ENCODE results near the gene RAB5A. TPM values are rescaled to one million over a fixed set of nuclear protein-coding genes. Genes with fewer than 3 reads are reported as not detected.
A peak's percentile ranks its signal among the peaks of the same experiment; 100 is the strongest.
"Not testable (repeated sequence)": the region's sequence is repeated elsewhere in the genome, so short reads cannot be mapped to it uniquely, and the experiment has no call there.

The RAB5A gene, protein sequence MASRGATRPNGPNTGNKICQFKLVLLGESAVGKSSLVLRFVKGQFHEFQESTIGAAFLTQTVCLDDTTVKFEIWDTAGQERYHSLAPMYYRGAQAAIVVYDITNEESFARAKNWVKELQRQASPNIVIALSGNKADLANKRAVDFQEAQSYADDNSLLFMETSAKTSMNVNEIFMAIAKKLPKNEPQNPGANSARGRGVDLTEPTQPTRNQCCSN
- 150 TPM for total RNA-seq

DNA sequence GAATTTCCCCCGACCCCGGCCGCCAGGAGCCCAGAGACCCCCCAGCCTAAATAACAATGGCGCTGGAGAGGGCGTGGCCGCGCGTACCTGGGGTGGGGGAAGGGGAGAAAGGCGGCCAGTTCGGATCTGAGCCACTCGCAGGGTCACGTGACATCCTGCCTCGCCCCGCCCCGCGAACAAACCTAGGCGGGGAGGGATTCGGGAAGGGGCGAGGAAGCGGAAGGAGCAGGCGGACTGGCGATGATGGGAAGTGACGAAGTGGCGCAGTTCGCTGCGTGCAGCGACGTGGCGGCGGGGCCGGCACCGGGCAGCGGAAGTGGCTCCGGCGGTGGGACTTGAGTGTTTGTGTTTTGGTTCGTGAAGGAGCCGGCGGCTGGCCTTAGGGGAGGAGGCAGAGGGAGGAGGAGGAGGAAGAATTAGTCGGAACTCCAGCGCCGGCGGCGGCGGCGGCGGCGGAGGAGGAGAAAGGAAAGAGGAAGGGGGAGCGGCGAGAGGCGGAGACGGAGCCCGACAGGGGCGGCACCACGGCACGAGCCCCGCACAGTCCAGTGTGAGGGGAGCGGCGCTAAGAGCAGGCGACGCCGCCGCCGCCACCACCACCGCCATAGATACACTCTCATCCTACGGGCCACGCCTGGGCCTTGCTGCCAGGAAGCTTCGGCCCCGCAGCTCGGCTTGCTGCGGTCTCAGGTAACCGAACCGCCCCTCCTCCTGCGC is at the start of gene RAB5A:
Gene RAB5A, plus strand, starts transcription at position 266 of the 717 bp plus-strand sequence. CDS start 3,802 bp downstream, outside the sequence.
- Histone ChIP-seq H3K27me3 (ENCODE audit: insufficient read depth, low read length) (no peaks in the 10 kb centered on the region), H3K4me3 (ENCODE audit: low read length) (peak within 1 kb of the TSS; percentile 93), H3K4me1 (ENCODE audit: insufficient read depth, low read length) (peaks cover 36% of the 10 kb centered on the region), H3K9me3 (ENCODE audit: low read depth, low read length) (no peaks in the 10 kb centered on the region)

DNA sequence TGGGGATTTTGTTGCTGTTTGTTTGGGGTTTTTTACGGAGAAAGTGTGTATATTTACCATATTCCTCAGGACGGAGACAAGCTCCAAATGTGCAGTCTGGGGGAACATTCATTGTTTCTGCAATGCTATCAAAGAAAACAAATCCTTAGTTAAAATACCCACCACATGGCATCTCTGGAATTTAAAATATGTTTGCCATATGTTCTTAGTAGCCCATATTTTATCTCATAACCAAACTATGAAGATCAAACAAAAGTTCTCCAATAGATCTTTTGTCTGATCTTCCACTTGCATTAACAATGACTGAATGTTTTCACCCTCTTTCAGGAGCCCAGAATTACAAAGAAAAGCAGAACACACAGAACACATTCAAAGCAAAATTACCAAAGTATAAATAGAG is 48.2 kb upstream of the RAB5A start:
- H3K9me3 ChIP-seq (ENCODE audit: low read depth, low read length) = no peaks in the 10 kb centered on the region
- no peak overlapping the region for H3K4me3 ChIP-seq (ENCODE audit: low read length)
- H3K27me3 ChIP-seq (ENCODE audit: insufficient read depth, low read length) = no peaks in the 10 kb centered on the region
- H3K4me1 ChIP-seq (ENCODE audit: insufficient read depth, low read length) = peaks cover 6% of the 10 kb centered on the region

DNA sequence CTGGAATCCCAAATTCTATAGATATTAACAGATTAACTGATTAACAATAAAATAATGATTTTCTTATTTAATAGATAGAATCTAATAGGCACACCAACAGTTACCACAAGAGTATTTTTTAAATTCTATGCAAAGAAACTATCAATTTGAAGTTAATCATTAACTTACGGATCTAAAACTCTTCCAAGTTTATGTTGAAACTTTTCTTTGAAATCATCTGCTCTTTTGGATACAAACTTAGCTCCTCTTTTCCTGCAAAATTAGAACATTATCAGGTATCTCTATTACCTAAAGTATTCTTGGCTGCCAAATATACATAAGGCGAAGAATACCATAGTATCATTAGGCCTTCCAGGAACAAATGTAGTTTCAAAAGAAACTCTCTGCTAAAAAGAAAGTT is 47.6 kb upstream of the RAB5A start:
- Histone ChIP-seq H3K4me3 (ENCODE audit: low read length) (no peak overlapping the region), H3K27me3 (ENCODE audit: insufficient read depth, low read length) (no peaks in the 10 kb centered on the region), H3K4me1 (ENCODE audit: insufficient read depth, low read length) (peaks cover 6% of the 10 kb centered on the region), H3K9me3 (ENCODE audit: low read depth, low read length) (no peaks in the 10 kb centered on the region)

DNA sequence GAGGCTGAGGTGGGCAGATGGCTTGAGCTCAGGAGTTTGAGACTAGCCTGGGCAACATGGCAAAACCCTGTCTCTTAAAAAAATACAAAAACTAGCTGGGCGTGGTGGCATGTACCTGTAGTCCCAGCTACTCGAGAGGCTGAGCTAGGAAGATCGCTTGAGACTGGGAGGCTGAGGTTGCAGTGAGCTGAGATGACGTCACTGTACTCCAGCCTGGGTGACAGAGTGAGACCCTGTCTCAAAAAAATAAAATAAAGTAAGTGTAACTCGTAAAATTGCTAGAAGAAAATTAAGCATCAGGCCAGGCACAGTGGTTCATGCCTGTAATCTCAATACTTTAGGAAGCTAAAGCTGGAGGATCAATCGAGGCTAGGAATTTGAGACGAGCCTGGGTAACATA is 47.1 kb upstream of the RAB5A start:
- H3K4me3 ChIP-seq (ENCODE audit: low read length); H3K4me1 ChIP-seq (ENCODE audit: insufficient read depth, low read length); H3K9me3 ChIP-seq (ENCODE audit: low read depth, low read length); H3K27me3 ChIP-seq (ENCODE audit: insufficient read depth, low read length): not testable (repeated sequence)

DNA sequence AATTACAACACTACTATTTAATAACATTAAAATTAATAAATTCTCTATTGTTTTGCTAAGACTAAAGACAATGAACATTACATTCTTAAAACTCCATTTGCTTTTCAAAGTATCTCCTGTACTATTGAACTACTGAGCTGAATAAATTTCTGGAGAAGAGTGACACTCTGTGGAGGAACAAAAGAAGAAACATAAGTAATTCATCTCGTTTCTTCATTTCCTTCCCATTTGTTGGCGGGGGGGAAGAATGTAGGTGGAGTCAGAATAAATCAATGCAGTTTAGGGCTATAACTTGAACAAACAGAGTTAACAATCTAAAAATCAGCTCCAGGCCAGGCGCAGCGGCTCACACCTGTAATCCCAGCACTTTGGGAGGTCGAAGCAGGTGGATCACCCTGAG is 45.6 kb upstream of the RAB5A start:
- peaks cover 6% of the 10 kb centered on the region for H3K4me1 ChIP-seq (ENCODE audit: insufficient read depth, low read length)

DNA sequence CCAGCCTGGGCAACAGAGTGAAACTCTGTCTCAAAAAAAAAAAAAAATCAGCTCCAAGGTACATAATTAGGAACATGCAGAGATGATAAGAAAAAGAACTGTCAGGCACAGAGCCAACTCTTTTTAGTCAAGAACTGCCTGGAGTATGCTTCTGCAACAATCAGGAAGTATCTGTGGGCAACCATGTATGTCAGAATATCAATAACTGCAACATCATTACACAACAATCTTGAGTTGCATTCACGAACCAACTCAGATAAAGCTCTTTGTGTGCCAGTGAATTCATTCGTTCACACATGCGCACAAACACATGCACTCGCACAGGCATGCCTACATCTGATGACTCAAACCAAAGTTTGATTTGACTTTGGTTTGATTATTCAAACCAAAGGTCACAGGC is 45.0 kb upstream of the RAB5A start:
- H3K4me1 ChIP-seq (ENCODE audit: insufficient read depth, low read length) = peaks cover 6% of the 10 kb centered on the region
- no peak overlapping the region for H3K4me3 ChIP-seq (ENCODE audit: low read length)
- peaks cover 4% of the 10 kb centered on the region for H3K9me3 ChIP-seq (ENCODE audit: low read depth, low read length)
- H3K27me3 ChIP-seq (ENCODE audit: insufficient read depth, low read length) = no peaks in the 10 kb centered on the region

More for the DNA sequence above, 45.6 kb upstream of the RAB5A start:
- H3K9me3 ChIP-seq (ENCODE audit: low read depth, low read length) = peaks cover 4% of the 10 kb centered on the region
- H3K4me3 ChIP-seq (ENCODE audit: low read length) = no peak overlapping the region
- no peaks in the 10 kb centered on the region for H3K27me3 ChIP-seq (ENCODE audit: insufficient read depth, low read length)

DNA sequence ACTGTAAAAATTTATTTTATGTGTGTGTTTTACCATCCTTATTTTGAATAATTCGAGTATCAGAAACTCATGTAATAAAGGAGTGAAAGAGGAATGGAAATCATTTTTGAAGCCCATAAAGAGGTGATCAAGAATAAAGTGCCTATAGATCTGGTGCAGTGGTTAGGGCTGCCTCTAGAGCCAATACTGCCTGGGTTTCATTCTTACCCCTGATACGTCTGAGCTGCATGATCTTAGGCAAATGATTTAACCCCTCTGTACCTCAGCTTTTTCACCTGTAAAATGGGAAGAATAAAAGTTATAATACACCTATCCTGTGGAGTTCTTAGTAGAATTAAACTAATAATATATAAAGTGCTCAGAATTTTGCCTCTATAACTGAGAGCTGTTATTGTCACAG is 43.2 kb upstream of the RAB5A start:
- peaks cover 6% of the 10 kb centered on the region for H3K4me1 ChIP-seq (ENCODE audit: insufficient read depth, low read length)
- no peaks in the 10 kb centered on the region for H3K27me3 ChIP-seq (ENCODE audit: insufficient read depth, low read length)
- peaks cover 4% of the 10 kb centered on the region for H3K9me3 ChIP-seq (ENCODE audit: low read depth, low read length)
- no peak overlapping the region for H3K4me3 ChIP-seq (ENCODE audit: low read length)

DNA sequence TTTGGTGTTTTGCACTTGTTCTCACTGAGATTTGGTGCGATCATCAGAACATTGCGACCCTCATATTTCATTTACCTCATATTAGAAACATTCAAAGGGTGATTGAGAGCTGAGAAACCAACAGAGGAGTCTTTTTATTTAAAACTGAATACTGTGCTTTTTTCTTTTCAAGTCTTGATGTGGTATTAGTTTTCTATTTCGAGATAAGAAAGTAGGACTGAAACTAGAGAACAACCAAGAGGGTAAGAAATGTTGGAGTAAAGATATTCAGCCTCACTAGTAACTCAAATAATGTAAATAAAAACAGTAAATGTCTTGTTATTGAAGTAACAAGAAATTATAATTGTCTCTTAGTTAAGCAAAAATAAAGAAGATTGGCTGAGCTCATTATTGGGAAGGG is 39.4 kb upstream of the RAB5A start:
- Histone ChIP-seq H3K4me3 (ENCODE audit: low read length) (no peak overlapping the region), H3K9me3 (ENCODE audit: low read depth, low read length) (peaks cover 4% of the 10 kb centered on the region), H3K4me1 (ENCODE audit: insufficient read depth, low read length) (no peaks in the 10 kb centered on the region), H3K27me3 (ENCODE audit: insufficient read depth, low read length) (no peaks in the 10 kb centered on the region)

DNA sequence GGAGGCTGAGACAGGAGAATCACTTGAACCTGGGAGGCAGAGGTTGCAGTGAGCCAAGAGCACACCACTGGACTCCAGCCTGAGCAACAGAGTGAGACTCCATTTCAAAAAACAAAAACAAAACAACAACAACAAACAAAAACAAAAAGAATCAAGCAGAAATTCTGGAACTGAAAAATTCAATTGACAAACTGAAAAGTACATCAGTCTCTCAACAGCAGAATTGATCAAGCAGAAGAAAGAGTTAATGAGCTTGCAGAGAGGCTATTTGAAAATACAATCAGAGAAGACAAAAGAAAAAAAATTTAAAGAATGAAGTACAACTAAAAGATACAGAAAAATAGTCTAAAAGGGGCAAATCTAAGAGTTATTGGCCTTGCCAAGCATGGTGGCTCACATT is 35.4 kb upstream of the RAB5A start:
- Histone ChIP-seq H3K4me3 (ENCODE audit: low read length) (no peak overlapping the region), H3K4me1 (ENCODE audit: insufficient read depth, low read length) (no peaks in the 10 kb centered on the region), H3K27me3 (ENCODE audit: insufficient read depth, low read length) (no peaks in the 10 kb centered on the region), H3K9me3 (ENCODE audit: low read depth, low read length) (no peaks in the 10 kb centered on the region)

DNA sequence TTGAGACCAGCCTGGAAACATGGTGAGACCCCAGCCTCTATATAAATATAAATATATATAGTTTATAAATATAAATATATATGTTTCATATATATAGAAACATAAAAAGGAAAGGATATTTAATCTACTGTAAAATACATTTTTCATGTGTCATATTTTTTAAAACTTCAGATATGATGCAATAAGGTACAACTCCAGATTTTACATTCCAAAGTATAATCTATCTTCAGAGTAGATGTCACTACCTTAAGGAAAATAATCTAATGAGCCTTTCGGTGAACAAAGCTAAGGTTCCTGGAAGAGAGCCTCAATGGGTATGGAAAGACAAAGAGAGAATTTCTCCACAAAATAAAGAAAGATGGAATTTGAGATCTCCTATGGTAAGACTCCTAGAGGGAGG is 29.7 kb upstream of the RAB5A start:
- no peaks in the 10 kb centered on the region for H3K27me3 ChIP-seq (ENCODE audit: insufficient read depth, low read length)
- no peak overlapping the region for H3K4me3 ChIP-seq (ENCODE audit: low read length)
- no peaks in the 10 kb centered on the region for H3K4me1 ChIP-seq (ENCODE audit: insufficient read depth, low read length)
- H3K9me3 ChIP-seq (ENCODE audit: low read depth, low read length) = no peaks in the 10 kb centered on the region

DNA sequence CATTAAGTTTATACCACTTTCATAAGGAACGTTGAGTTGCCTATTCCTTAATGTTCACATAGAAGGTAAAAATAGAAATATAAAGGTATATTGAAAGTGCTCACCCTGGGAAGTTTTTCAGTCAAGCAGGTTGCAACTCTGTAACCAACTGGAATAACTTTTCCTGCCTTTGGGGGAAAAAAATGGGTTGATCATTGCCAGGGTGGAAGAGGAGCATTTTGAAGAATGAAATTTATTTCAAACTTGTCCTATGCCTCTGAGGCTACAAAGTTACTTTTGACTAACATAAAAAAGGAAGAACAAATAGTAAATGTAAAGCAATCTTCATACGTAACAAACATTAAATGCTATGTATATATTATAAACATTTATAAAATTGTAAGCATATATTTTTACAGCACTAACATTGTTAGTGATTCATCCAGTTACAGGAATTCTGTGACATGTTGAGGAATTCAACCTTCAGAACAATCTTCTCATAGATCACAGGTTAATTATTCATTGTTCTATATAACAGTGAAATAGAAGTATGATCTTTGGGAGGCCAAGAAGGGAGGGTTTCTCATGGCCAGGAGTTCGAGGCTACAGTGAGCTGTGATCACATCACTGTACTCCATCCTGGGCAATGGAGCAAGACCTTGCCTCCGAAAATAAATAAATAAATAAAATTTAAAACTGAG is 26.4 kb upstream of the RAB5A start:
- H3K4me3 ChIP-seq (ENCODE audit: low read length) = no peak overlapping the region
- no peaks in the 10 kb centered on the region for H3K4me1 ChIP-seq (ENCODE audit: insufficient read depth, low read length)
- H3K9me3 ChIP-seq (ENCODE audit: low read depth, low read length) = no peaks in the 10 kb centered on the region

DNA sequence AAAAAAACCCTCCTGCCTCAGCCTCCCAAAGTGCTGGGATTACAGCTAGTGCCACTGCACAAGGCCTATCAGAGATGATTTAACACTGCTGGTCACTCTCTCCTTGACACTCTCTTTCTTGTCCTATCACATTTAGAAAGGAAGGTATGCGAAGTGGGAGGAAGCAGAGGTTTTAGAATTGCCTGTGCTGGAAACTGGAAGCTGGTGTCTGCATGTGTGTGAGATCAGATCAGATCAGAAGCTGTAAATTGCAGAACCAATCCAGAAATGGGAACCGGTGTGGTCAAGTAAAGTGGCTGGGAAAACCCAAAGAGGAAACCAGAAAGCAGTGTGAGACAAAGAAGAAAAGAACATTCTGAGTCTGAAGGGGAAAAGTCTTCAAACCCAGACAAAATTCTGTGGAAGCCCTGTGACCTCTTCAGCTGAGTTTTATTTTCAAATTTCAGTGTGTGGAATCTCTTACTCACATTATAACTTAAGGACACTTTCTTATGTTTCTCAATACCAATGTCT is 15.7 kb upstream of the RAB5A start:
- Histone ChIP-seq H3K4me1 (ENCODE audit: insufficient read depth, low read length) (peaks cover 21% of the 10 kb centered on the region), H3K9me3 (ENCODE audit: low read depth, low read length) (no peaks in the 10 kb centered on the region), H3K27me3 (ENCODE audit: insufficient read depth, low read length) (peaks cover 7% of the 10 kb centered on the region), H3K4me3 (ENCODE audit: low read length) (no peak overlapping the region)

More for the DNA sequence above, 26.4 kb upstream of the RAB5A start:
- no peaks in the 10 kb centered on the region for H3K27me3 ChIP-seq (ENCODE audit: insufficient read depth, low read length)

DNA sequence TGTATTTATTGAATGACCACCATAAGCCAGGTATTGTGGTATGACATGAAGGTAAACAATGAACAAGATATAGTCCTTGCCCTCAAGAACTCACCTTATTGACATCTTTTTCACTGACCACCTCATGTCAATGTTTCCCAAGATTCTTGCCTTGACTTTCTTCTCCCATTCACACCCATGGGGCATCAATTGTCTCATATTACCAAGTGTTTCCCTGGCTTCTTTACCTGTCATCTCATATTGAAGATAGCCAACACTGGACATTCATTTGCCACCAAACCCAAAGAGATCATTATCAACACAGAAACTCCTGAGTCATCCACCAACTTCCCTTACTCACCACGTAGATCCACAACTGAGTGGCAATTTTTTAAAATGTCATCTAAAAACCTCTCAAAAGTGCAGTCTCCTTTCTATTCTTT is 15.1 kb upstream of the RAB5A start:
- H3K9me3 ChIP-seq (ENCODE audit: low read depth, low read length) = no peaks in the 10 kb centered on the region
- H3K27me3 ChIP-seq (ENCODE audit: insufficient read depth, low read length) = peaks cover 7% of the 10 kb centered on the region
- no peak overlapping the region for H3K4me3 ChIP-seq (ENCODE audit: low read length)
- H3K4me1 ChIP-seq (ENCODE audit: insufficient read depth, low read length) = peaks cover 21% of the 10 kb centered on the region

DNA sequence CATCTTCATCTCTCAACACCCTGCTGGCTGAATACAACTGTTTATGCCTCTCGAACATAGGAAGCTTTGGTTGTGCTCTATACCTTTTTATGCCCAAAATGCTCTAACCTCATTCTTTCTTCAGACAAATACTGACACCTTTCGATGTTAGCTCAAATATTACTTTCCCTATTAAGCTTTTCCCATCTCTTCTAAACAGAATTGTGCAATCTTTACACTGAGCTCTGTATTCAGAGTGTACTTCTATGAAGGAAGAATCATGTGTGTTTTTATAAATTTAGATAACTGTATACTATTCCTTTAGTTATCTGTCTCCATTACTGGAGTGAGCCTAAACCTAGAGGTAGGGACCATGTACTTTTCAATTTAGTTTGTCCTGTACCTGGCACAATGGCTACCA is 14.5 kb upstream of the RAB5A start:
- peaks cover 21% of the 10 kb centered on the region for H3K4me1 ChIP-seq (ENCODE audit: insufficient read depth, low read length)
- H3K9me3 ChIP-seq (ENCODE audit: low read depth, low read length) = no peaks in the 10 kb centered on the region

DNA sequence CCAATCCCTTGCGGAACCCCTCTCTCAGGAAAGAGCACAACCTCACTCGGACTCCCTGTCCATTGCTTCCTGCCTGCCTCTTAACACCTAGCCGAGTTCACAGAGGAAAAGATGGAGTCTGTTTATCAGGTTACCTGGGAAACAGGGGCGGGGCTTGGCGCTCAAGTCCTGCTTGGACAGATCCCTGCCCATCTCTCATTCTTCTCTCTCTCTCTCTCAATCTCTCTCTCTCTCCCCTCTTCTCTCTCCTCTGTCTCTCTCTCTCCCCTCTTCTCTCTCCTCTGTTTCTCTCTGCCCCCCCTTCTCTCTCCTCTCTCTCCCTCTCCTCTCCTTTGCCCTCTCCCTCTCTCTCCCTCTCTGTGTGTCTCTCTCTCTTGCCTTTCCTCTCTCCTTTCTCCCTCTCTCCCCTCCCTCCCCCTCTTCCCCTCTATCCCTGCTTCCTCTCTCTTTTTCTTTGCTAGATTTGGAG is 12.8 kb upstream of the RAB5A start, which contains the start of gene EFHB:
Gene EFHB, minus strand, starts transcription at position 120 of the 469 bp plus-strand sequence. CDS start 199 bp downstream, outside the sequence.
- Histone ChIP-seq H3K4me1 (ENCODE audit: insufficient read depth, low read length) (peaks cover 21% of the 10 kb centered on the region), H3K9me3 (ENCODE audit: low read depth, low read length) (no peaks in the 10 kb centered on the region), H3K4me3 (ENCODE audit: low read length) (no peak within 1 kb of the TSS), H3K27me3 (ENCODE audit: insufficient read depth, low read length) (peaks cover 7% of the 10 kb centered on the region)

More for the DNA sequence above, 14.5 kb upstream of the RAB5A start:
- H3K27me3 ChIP-seq (ENCODE audit: insufficient read depth, low read length) = peaks cover 7% of the 10 kb centered on the region
- H3K4me3 ChIP-seq (ENCODE audit: low read length) = no peak overlapping the region

Data from mononuclear cell (primary cell).